H1 (cell line): ENCODE results near the gene DNAH10. TPM values are rescaled to one million over a fixed set of nuclear protein-coding genes. Genes with fewer than 3 reads are reported as not detected.

ENCODE experiments used
- CTCF ChIA-PET: fragments of 300-600 bp; sonication (Branson Sonifier 250); formaldehyde crosslinking; loops from one replicate; lab custom pipeline; 2021; ENCODE audit not compliant: partially characterized antibody; lab: Charles Lee
- POLR2A ChIA-PET: fragments of 300-600 bp; sonication (Branson Sonifier 250); formaldehyde crosslinking; loops from one replicate; lab custom pipeline; 2021; ENCODE audit warnings: inconsistent platforms; ENCODE audit not compliant: partially characterized antibody; lab: Charles Lee
- DNase-seq, 2 experiments: peaks; one replicate each; pipeline versions ENCODE4 v3.0.0 to v3.0.0-alpha.2; 2010 to 2022; ENCODE audit warnings: low spot score in 2 of 2, low read depth in 1 of 2, mixed read lengths in 1 of 2
- FAIRE-seq: peaks from 2 replicates; lab custom pipeline; 2011; peaks lifted over from hg19 to GRCh38; lab: Jason Lieb, UNC
- H2AFZ ChIP-seq: 2 replicates; pipeline ENCODE4 v1.8.1; 2012; ENCODE audit warnings: low read length, inconsistent platforms
- H2AK5ac ChIP-seq: 2 replicates; pipeline ENCODE4 v1.6.1; 2013; ENCODE audit warnings: low read depth, low read length
- H2BK120ac ChIP-seq: replicated peaks from 2 replicates; pipeline ENCODE3; 2013; ENCODE audit warnings: low read depth, low read length, inconsistent platforms
- H2BK12ac ChIP-seq: 2 replicates; pipeline ENCODE4 v1.6.1; 2013; ENCODE audit warnings: low read depth, low read length
- H2BK15ac ChIP-seq: 2 replicates; pipeline ENCODE4 v1.6.1; 2013; ENCODE audit warnings: low read length
- H2BK20ac ChIP-seq: 2 replicates; pipeline ENCODE4 v1.6.1; 2013; ENCODE audit warnings: low read length
- H2BK5ac ChIP-seq: 2 replicates; pipeline ENCODE4 v1.6.1; 2013; ENCODE audit warnings: low read depth, low read length
- H3K14ac ChIP-seq: 2 replicates; pipeline ENCODE4 v1.6.1; 2013; ENCODE audit warnings: inconsistent platforms; ENCODE audit not compliant: insufficient read length
- H3K18ac ChIP-seq: 2 replicates; pipeline ENCODE4 v1.6.1; 2013; ENCODE audit warnings: low read length; ENCODE audit errors: extremely low read depth
- H3K23ac ChIP-seq: 2 replicates; pipeline ENCODE4 v1.6.1; 2013; ENCODE audit warnings: inconsistent platforms; ENCODE audit not compliant: insufficient read length
- H3K23me2 ChIP-seq: 2 replicates; pipeline ENCODE4 v1.6.1; 2013; ENCODE audit warnings: low read depth, low read length
- H3K27ac ChIP-seq: 2 replicates; pipeline ENCODE4 v1.6.1; 2011; ENCODE audit warnings: low read depth, low read length, inconsistent platforms
- H3K27me3 ChIP-seq, 4 experiments: replicated peaks in 1 of 4; 1 replicate in 1 of 4; 2 replicates in 3 of 4; pipeline versions ENCODE4 v1.6.1 to v1.8.1; 2011 to 2013; ENCODE audit warnings: low read length in 3 of 4, mild to moderate bottlenecking in 3 of 4, inconsistent platforms in 2 of 4, mixed read lengths in 2 of 4, moderate library complexity in 1 of 4; ENCODE audit not compliant: control insufficient read depth in 3 of 4, insufficient read depth in 3 of 4; ENCODE audit errors: extremely low read depth in 1 of 4
- H3K36me3 ChIP-seq, 4 experiments: 2 replicates each; pipeline versions ENCODE4 v1.6.1 to v1.8.1; 2011 to 2013; ENCODE audit warnings: mild to moderate bottlenecking in 4 of 4, low read length in 3 of 4, moderate library complexity in 2 of 4, control low read depth in 1 of 4, inconsistent platforms in 1 of 4; ENCODE audit not compliant: insufficient read depth in 4 of 4, control insufficient read depth in 2 of 4
- H3K4ac ChIP-seq: replicated peaks from 2 replicates; pipeline ENCODE3; 2013; ENCODE audit warnings: low read length, low read depth, mixed read lengths, inconsistent platforms; ENCODE audit not compliant: insufficient read length
- H3K4me1 ChIP-seq, 4 experiments: replicated peaks in 1 of 4; 1 replicate in 1 of 4; 2 replicates in 3 of 4; pipeline versions ENCODE4 v1.6.1 to v1.8.1; 2011 to 2013; ENCODE audit warnings: low read length in 3 of 4, inconsistent platforms in 2 of 4, mixed read lengths in 1 of 4; ENCODE audit not compliant: insufficient read depth in 4 of 4, control insufficient read depth in 3 of 4
- H3K4me2 ChIP-seq, 2 experiments: 2 replicates each; pipeline versions ENCODE4 v1.6.1 to v1.8.1; 2011 to 2013; ENCODE audit warnings: low read depth in 2 of 2, low read length in 2 of 2, control low read depth in 1 of 2, inconsistent platforms in 1 of 2, mild to moderate bottlenecking in 1 of 2; ENCODE audit not compliant: insufficient read depth in 1 of 2
- H3K4me3 ChIP-seq, 4 experiments: fragments of 200-600, 300-600 bp in 1 of 4; sonication (generic), shearing (Covaris generic), sonication (Bioruptor Twin) in 1 of 4; 2 replicates each; pipeline versions ENCODE4 v1.5.1 to v1.8.1; 2011 to 2016; ENCODE audit warnings: low read length in 4 of 4, low read depth in 3 of 4, control low read depth in 2 of 4, inconsistent platforms in 2 of 4, mild to moderate bottlenecking in 2 of 4, mixed read lengths in 1 of 4, moderate library complexity in 1 of 4; ENCODE audit not compliant: insufficient read depth in 2 of 4; ENCODE audit errors: extremely low read depth in 1 of 4
- H3K56ac ChIP-seq: replicated peaks from 2 replicates; pipeline ENCODE3; 2013; ENCODE audit warnings: low read depth, mild to moderate bottlenecking, mixed read lengths, low read length, inconsistent platforms; ENCODE audit not compliant: insufficient read length
- H3K79me1 ChIP-seq: 2 replicates; pipeline ENCODE4 v1.6.1; 2013; ENCODE audit warnings: low read depth, low read length, control low read depth
- H3K79me2 ChIP-seq, 2 experiments: 2 replicates each; pipeline versions ENCODE4 v1.6.1 to v1.8.1; 2012 to 2013; ENCODE audit warnings: low read length in 2 of 2, mild to moderate bottlenecking in 2 of 2, inconsistent platforms in 1 of 2; ENCODE audit not compliant: insufficient read depth in 2 of 2, control insufficient read depth in 1 of 2
- H3K9ac ChIP-seq, 4 experiments: replicated peaks in 1 of 4; 1 replicate in 1 of 4; 2 replicates in 3 of 4; pipeline versions ENCODE4 v1.6.1 to v1.8.1; 2011 to 2013; ENCODE audit warnings: low read depth in 3 of 4, low read length in 3 of 4, control low read depth in 2 of 4, mild to moderate bottlenecking in 2 of 4, moderate library complexity in 2 of 4, inconsistent platforms in 1 of 4; ENCODE audit errors: extremely low read depth in 1 of 4
- H3K9me3 ChIP-seq, 2 experiments: 2 replicates each; pipeline versions ENCODE4 v1.6.1 to v1.8.1; 2012 to 2013; ENCODE audit warnings: mild to moderate bottlenecking in 2 of 2, moderate library complexity in 2 of 2, control low read depth in 1 of 2, inconsistent platforms in 1 of 2, low read depth in 1 of 2, low read length in 1 of 2, mixed read lengths in 1 of 2; ENCODE audit not compliant: insufficient read depth in 2 of 2
- H4K20me1 ChIP-seq, 2 experiments: replicated peaks in 1 of 2; 2 replicates each; pipeline versions ENCODE3 to v1.8.1; 2011 to 2013; ENCODE audit warnings: inconsistent platforms in 2 of 2, low read length in 2 of 2, mild to moderate bottlenecking in 1 of 2; ENCODE audit not compliant: insufficient read depth in 2 of 2, control insufficient read depth in 1 of 2
- H4K5ac ChIP-seq: 2 replicates; pipeline ENCODE4 v1.6.1; 2013; ENCODE audit warnings: low read length, low read depth, mixed read lengths, inconsistent platforms; ENCODE audit not compliant: insufficient read length
- H4K8ac ChIP-seq: 2 replicates; pipeline ENCODE4 v1.8.0; 2013; ENCODE audit warnings: mild to moderate bottlenecking, moderate library complexity, low read length, inconsistent platforms; ENCODE audit not compliant: insufficient read depth; ENCODE audit errors: extremely low read depth
- H4K91ac ChIP-seq: replicated peaks from 2 replicates; pipeline ENCODE3; 2013; ENCODE audit warnings: low read length, mixed read lengths, inconsistent platforms; ENCODE audit not compliant: insufficient read length
- CBX8 ChIP-seq: fragments of 300-800, 300-1000 bp; sonication (generic); IDR thresholded peaks from 2 replicates; pipeline ENCODE4 v1.7.1; 2016; ENCODE audit warnings: low read depth, low read length, borderline replicate concordance
- CREB1 ChIP-seq: IDR thresholded peaks from 2 replicates; pipeline ENCODE4 v1.6.1; 2012; ENCODE audit warnings: inconsistent platforms
- GABPA ChIP-seq: IDR thresholded peaks from 2 replicates; pipeline ENCODE4 v1.6.1; 2011; ENCODE audit warnings: mild to moderate bottlenecking, low read length, moderate library complexity, borderline replicate concordance; ENCODE audit not compliant: insufficient read depth
- KDM5A ChIP-seq: fragments of 200-600 bp; IDR thresholded peaks from 2 replicates; pipeline ENCODE4 v1.7.1; 2012; ENCODE audit warnings: mild to moderate bottlenecking, low read length, inconsistent platforms, mixed read lengths
- NANOG ChIP-seq: IDR thresholded peaks from 2 replicates; pipeline ENCODE4 v1.6.1; 2011; ENCODE audit warnings: low read length, low read depth, mild to moderate bottlenecking, inconsistent platforms; ENCODE audit not compliant: insufficient read depth, poor library complexity, severe bottlenecking
- RFX5 ChIP-seq: IDR thresholded peaks from 2 replicates; pipeline ENCODE4 v1.6.1; 2011; ENCODE audit warnings: low read depth, low read length, improper control_type of control experiment, borderline replicate concordance
- SAP30 ChIP-seq: fragments of 300-600 bp; sonication (generic); IDR thresholded peaks from 2 replicates; pipeline ENCODE4 v1.7.1; 2012; ENCODE audit warnings: low read length, moderate library complexity, mild to moderate bottlenecking, inconsistent platforms; ENCODE audit not compliant: insufficient read depth, insufficient replicate concordance
- YY1 ChIP-seq: IDR thresholded peaks from 2 replicates; pipeline ENCODE4 v1.6.1; 2011; ENCODE audit warnings: low read depth, mild to moderate bottlenecking, low read length
- WGBS, 2 experiments: shearing (Covaris generic) in 1 of 2; methylation state at CpG; one replicate each; pipeline versions ENCODE4 v1.1.6 to v1.1.7; 2013 to 2015; ENCODE audit warnings: low lambda C conversion rate in 2 of 2, mixed read lengths in 2 of 2, inconsistent platforms in 1 of 2, low coverage in 1 of 2, missing lambda C conversion rate in 1 of 2; ENCODE audit not compliant: insufficient replicate concordance in 2 of 2, insufficient coverage in 1 of 2, insufficient read length in 1 of 2; ENCODE audit errors: extremely low coverage in 1 of 2, missing lambda C conversion rate in 1 of 2; 5-methylcytosine and 5-hydroxymethylcytosine counted together
- polyA plus RNA-seq, 7 experiments: library from polyadenylated mRNA; depleted of rRNA in 3 of 7; stranded (reverse) in 5 of 7; unstranded in 2 of 7; fragments of >200 nt in 5 of 7; fragments of 200-250 nt in 2 of 7; gene quantifications; 1 replicate in 5 of 7; 2 replicates in 1 of 7; 4 replicates in 1 of 7; pipeline versions ENCODE4 v1.2.1 to v1.2.3, GENCODE V29; 2011 to 2013; ENCODE audit warnings: missing spikeins in 2 of 7, mixed read lengths in 2 of 7
- total RNA-seq: library from RNA; stranded (reverse); fragmentation: NEBNext Ultra II Directional; extraction: Animal tissue kit (Norgen Biotek cat#: 25700); gene quantifications from 2 replicates; pipeline ENCODE4 v1.2.1, GENCODE V29; 2021
- TF ChIP-seq, protein P1 (sequence below): IDR thresholded peaks from 2 replicates; pipeline ENCODE4 v1.6.1; 2011; ENCODE audit warnings: low read depth, mild to moderate bottlenecking, low read length; ENCODE audit not compliant: insufficient read depth
- TF ChIP-seq, protein P2 (sequence below): IDR thresholded peaks from 2 replicates; pipeline ENCODE4 v1.6.1; 2012; ENCODE audit warnings: low read length, inconsistent platforms
- TF ChIP-seq, protein P3 (sequence below): IDR thresholded peaks from 2 replicates; pipeline ENCODE4 v1.6.1; 2012; ENCODE audit warnings: inconsistent platforms

The DNAH10 gene
- total and polyA plus RNA-seq, 2 of the 8 experiments (the other 6 are each of a cell fraction or from before 2014, with no cell fraction given) = 0.02 to 0.24 TPM

DNA sequence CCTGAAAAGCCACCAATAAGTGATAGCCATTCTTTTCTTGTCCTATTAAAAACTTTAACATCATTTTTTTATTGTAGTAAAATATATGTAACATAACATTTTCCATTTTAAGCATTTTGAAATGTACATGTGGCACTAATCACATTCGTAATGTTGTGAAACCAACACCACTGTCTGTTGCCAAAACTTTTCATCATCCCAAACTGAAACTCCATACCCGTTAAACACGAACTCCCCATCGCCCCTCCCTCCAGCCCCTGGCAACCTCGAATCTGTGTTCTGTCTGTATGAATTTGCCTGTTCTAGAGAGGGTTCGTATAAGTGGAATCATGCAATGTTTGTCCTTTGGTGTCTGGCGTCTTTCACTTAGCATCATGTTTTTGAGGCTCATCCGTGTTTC, 134.7 kb downstream of the DNAH10 start:
- Histone ChIP-seq H2AFZ (no peak overlapping the region), H3K27ac (no peak overlapping the region), H4K91ac (no peak overlapping the region), H2BK120ac (no peak overlapping the region), H4K8ac (no peak overlapping the region), H3K23ac (no peak overlapping the region), H3K4me2 (no peak overlapping the region), H3K4me1 (peaks cover 0 to 8% (median 4%) of the 10 kb centered on the region in 4 experiments; a peak in 5 of 7 replicates), H2BK5ac (no peak overlapping the region), H3K27me3 (0 out of 7 replicates have a peak, but pooled peaks cover 0 to 5% (median 0%) of the 10 kb centered on the region in 4 experiments), H4K20me1 (no peaks in the 10 kb centered on the region), H2BK12ac (no peak overlapping the region), H3K14ac (no peak overlapping the region), H3K56ac (no peak overlapping the region), H3K4me3 (no peak overlapping the region), H3K18ac (no peak overlapping the region), H3K9me3 (peaks cover 0 to 3% of the 10 kb centered on the region in 2 experiments; a peak in 1 of 4 replicates), H2AK5ac (no peak overlapping the region), H4K5ac (no peak overlapping the region), H2BK20ac (no peak overlapping the region), H3K23me2 (no peaks in the 10 kb centered on the region; the same call in 1 of the 2 replicates), H3K79me2 (no peaks in the 10 kb centered on the region), H2BK15ac (no peak overlapping the region), H3K9ac (no peak overlapping the region), H3K36me3 (no peaks in the 10 kb centered on the region), H3K4ac (no peak overlapping the region), H3K79me1 (no peaks in the 10 kb centered on the region)
- WGBS, 2 experiments = 86% methylated on average over 8 of the region's 8 CpGs; no CpG with 5 or more reads in 1 of the 2 experiments
- CTCF ChIA-PET = interaction anchor here (1.0 kb wide), 1 partner anchor 9 kb away, joined by 3 read pairs; no protein-coding TSS in a partner anchor
- DNase-seq = no peak
- POLR2A ChIA-PET = no interaction called here
- no peak for FAIRE-seq
- TF ChIP-seq CBX8 (no peak), NANOG (no peak), RFX5 (no peak), GABPA (no peak), SAP30 (no peak), YY1 (no peak), KDM5A (no peak), CREB1 (no peak)
- TF ChIP-seq, protein P1, sequence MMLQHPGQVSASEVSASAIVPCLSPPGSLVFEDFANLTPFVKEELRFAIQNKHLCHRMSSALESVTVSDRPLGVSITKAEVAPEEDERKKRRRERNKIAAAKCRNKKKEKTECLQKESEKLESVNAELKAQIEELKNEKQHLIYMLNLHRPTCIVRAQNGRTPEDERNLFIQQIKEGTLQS = no peak
- TF ChIP-seq, protein P2, sequence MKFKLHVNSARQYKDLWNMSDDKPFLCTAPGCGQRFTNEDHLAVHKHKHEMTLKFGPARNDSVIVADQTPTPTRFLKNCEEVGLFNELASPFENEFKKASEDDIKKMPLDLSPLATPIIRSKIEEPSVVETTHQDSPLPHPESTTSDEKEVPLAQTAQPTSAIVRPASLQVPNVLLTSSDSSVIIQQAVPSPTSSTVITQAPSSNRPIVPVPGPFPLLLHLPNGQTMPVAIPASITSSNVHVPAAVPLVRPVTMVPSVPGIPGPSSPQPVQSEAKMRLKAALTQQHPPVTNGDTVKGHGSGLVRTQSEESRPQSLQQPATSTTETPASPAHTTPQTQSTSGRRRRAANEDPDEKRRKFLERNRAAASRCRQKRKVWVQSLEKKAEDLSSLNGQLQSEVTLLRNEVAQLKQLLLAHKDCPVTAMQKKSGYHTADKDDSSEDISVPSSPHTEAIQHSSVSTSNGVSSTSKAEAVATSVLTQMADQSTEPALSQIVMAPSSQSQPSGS = no peak
- TF ChIP-seq, protein P3, sequence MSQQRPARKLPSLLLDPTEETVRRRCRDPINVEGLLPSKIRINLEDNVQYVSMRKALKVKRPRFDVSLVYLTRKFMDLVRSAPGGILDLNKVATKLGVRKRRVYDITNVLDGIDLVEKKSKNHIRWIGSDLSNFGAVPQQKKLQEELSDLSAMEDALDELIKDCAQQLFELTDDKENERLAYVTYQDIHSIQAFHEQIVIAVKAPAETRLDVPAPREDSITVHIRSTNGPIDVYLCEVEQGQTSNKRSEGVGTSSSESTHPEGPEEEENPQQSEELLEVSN = no peak
